GM12872 (cell line): Measurements from ENCODE around the gene FHOD3.

Source experiments
- TF ChIP-seq, protein P1 (sequence below): IDR thresholded peaks from 3 replicates; pipeline ENCODE4 v1.5.1; 2011; ENCODE audit warnings: low read depth, mild to moderate bottlenecking, low read length, moderate library complexity; ENCODE audit not compliant: insufficient read depth

Gene FHOD3

DNA sequence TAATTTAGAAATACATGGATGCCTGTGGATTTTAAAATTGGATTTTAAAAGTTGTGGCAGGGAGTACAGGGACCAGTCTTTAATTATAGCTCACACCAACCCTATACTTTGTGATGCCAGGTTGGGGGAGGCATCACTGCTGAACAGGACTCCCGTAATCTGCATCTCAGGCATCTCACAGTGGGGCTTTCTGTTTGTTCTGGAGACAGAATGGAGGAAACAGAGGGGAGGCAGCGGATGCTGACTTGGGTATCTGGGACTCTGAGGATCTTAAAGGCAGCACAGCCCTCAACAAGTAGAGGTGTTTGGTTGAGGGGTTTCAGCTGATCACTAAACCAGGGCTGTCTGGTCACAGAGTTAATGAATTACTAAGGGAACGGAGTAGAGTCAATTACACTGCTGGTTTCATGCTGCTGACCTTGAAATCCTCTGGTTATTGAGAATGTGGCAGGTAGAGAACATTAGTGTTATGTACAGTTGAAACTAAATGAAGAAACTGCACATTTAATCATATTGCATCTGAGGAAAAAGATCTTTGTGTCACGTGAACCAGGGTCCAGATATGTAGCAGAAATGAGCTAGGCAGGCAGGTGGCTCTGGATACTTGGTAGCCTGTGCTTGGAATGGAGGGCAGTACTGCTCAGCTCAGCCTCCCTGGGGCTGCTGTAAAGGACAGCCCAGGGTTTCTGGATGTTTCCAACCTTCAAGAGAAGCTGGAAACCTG lies 40.3 kb downstream of the FHOD3 start:
- TF ChIP-seq, protein P1, sequence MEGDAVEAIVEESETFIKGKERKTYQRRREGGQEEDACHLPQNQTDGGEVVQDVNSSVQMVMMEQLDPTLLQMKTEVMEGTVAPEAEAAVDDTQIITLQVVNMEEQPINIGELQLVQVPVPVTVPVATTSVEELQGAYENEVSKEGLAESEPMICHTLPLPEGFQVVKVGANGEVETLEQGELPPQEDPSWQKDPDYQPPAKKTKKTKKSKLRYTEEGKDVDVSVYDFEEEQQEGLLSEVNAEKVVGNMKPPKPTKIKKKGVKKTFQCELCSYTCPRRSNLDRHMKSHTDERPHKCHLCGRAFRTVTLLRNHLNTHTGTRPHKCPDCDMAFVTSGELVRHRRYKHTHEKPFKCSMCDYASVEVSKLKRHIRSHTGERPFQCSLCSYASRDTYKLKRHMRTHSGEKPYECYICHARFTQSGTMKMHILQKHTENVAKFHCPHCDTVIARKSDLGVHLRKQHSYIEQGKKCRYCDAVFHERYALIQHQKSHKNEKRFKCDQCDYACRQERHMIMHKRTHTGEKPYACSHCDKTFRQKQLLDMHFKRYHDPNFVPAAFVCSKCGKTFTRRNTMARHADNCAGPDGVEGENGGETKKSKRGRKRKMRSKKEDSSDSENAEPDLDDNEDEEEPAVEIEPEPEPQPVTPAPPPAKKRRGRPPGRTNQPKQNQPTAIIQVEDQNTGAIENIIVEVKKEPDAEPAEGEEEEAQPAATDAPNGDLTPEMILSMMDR: no peak

DNA sequence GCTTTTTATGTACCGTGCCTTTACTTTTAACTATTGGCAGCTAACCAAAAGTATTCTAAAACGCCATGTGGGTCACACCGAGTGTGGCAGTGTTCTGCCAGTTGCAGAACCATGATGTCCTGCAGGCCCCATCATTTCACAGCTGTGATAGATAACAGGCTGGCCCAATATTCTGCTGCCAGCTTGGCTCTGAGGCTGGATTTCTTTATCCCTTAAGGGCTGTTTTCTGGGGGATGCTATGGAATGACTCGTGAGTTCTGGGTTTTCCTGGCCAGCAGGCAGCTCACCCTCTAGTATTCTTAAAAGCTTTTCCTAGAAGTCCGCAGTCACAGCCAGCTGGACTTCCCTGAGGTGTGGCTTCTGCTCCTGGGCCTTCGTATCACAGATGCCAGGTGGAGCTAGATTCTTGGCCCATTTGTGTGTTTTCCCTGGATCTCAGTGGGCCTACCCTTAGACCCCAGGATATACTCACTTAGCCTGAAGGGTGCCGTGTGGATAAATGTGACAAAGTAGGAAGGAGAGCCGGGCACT lies 41.0 kb downstream of the FHOD3 start:
- TF ChIP-seq, protein P1: no peak

DNA sequence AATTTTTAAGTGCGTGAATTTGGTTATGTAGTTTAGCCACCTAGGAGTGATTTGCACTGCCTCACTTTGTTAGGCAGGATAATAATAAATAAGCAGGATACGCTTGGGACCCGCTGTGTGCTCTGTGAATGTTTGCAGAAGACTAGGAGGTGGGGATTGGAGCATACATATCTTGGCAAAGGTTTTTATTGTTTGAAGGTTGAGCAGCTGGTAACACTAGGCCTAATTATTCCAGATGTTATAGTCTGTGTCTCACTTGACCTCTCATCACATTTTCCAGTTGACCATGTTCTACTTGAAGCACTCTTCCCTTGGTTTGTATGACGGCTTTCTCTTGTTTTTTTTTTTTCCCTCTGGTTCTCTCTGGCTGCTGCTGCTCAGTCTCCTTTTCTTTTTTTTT lies 42.7 kb downstream of the FHOD3 start:
- TF ChIP-seq, protein P1: no peak

DNA sequence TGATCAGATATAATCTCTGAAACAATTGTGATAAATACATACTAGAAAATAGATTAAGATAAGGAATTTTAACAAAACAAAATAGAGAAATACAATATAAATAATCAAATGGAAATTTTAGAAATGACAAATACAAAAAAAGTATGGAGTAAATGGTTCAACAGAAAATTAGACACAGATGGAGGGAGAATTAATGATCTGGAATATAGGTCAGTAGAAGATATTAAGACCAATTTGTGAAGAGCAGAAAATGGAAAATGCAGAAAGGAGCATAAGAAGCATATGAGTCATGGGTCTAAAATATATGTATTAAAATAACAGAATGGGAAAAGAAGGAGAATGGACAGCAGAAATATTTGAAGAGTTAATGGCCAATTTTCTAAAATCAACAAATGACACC lies 44.4 kb downstream of the FHOD3 start:
- TF ChIP-seq, protein P1: no peak

DNA sequence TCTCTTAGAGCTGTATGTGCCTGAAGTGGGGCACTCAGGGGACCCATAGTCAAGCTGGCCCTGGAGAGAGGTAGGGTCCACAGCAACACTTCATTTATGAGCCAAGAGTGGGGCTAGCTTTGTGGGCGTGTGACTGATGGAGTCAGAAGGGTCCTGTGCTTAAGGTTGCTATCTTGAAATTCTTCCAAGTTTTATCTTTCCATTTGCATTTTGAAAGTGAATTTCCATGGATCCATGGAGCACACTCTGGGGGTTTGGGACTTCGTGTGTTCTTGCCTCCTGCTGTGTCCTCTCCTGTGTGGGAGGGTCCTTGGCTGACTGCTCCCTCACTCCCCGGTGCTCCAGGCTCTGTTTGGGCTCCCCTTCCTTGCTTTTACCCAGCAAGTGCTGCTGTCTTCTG lies 50.8 kb downstream of the FHOD3 start:
- TF ChIP-seq, protein P1: no peak

DNA sequence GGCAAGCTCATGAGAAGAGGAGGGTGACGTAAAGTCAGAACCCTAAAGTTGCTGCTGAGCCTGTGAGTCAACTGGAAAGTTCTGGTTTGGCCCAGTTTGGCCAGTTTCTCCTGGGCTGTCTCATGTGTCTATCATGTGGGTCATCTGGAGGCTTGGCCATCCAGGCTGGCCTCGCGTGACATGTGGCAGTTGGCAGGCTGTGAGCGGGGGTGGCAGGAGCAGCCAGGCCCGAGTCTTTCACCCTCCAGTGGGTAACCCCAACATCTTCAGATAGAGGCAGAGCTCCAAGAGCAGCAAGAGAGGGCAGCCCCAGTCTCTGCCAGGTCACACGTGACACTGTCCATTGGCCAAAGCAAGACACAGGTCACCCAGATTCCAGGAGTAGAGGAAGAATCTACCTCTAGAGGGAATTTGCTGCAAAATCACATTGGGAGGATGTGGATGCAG lies 51.5 kb downstream of the FHOD3 start:
- TF ChIP-seq, protein P1: no peak

DNA sequence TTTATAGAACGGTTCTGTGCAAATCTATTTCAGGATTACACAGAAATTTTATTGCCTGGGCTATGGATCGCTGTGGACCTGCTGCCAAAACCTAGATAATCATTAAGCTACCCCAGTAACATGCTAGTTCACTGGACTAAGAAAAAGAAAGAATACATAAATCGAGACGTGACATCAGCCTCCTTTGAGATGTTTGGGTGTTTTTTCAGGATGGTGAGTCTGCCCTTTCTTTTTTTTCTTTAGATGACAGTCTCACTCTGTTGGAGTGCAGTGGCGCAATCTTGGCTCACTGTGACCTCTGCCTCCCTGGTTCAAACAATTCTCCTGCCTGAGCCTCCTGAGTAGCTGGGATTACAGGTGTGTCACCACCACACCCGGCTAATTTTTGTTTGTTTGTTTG lies 52.0 kb downstream of the FHOD3 start:
- TF ChIP-seq, protein P1: no peak
